H9 (cell line): ENCODE data around the gene TRIO. TPM values are rescaled to one million over a fixed set of nuclear protein-coding genes. Genes with fewer than 3 reads are reported as not detected.

Experiments
- DNase-seq: peaks from one replicate; pipeline ENCODE4 v3.0.0-alpha.2; 2017
- H2AFZ ChIP-seq: one replicate; pipeline ENCODE4 v1.6.1; 2013; ENCODE audit warnings: mild to moderate bottlenecking, low read length, control low read depth, moderate library complexity
- H2AK5ac ChIP-seq: 2 replicates; pipeline ENCODE4 v1.6.1; 2013; ENCODE audit warnings: low read length, control low read depth, mixed read lengths; ENCODE audit not compliant: insufficient read length
- H2BK120ac ChIP-seq: one replicate; pipeline ENCODE4 v1.6.1; 2013; ENCODE audit warnings: low read depth, mild to moderate bottlenecking, low read length, control low read depth, inconsistent platforms; ENCODE audit not compliant: poor library complexity, severe bottlenecking
- H2BK12ac ChIP-seq: 2 replicates; pipeline ENCODE4 v1.6.1; 2013; ENCODE audit warnings: low read length, control low read depth, mixed read lengths, low read depth; ENCODE audit not compliant: insufficient read length
- H2BK15ac ChIP-seq: 2 replicates; pipeline ENCODE4 v1.6.1; 2013; ENCODE audit warnings: low read depth, low read length, control low read depth
- H2BK20ac ChIP-seq: one replicate; pipeline ENCODE4 v1.6.1; 2013; ENCODE audit warnings: low read depth, mild to moderate bottlenecking, low read length, control low read depth, inconsistent platforms; ENCODE audit not compliant: poor library complexity, severe bottlenecking
- H2BK5ac ChIP-seq: 2 replicates; pipeline ENCODE4 v1.6.1; 2013; ENCODE audit warnings: low read length, control low read depth, mixed read lengths; ENCODE audit not compliant: insufficient read length
- H3K14ac ChIP-seq: 2 replicates; pipeline ENCODE4 v1.6.1; 2013; ENCODE audit warnings: low read length, control low read depth; ENCODE audit not compliant: insufficient read depth
- H3K18ac ChIP-seq: 2 replicates; pipeline ENCODE4 v1.6.1; 2013; ENCODE audit warnings: low read depth, mild to moderate bottlenecking, mixed read lengths, low read length, control low read depth; ENCODE audit not compliant: insufficient read length
- H3K23ac ChIP-seq: 2 replicates; pipeline ENCODE4 v1.6.1; 2013; ENCODE audit warnings: low read length, control low read depth, mixed read lengths, low read depth; ENCODE audit not compliant: insufficient read length
- H3K23me2 ChIP-seq: 2 replicates; pipeline ENCODE4 v1.6.1; 2013; ENCODE audit warnings: low read depth, mild to moderate bottlenecking, mixed read lengths, low read length, control low read depth; ENCODE audit not compliant: insufficient read length, poor library complexity, severe bottlenecking
- H3K27ac ChIP-seq: 2 replicates; pipeline ENCODE4 v1.5.1; 2013; ENCODE audit warnings: low read length, control low read depth, mixed read lengths, low read depth; ENCODE audit not compliant: insufficient read length
- H3K27me3 ChIP-seq: 2 replicates; pipeline ENCODE4 v1.6.1; 2013; ENCODE audit warnings: low read length, control low read depth, inconsistent platforms; ENCODE audit not compliant: insufficient read depth
- H3K4ac ChIP-seq: 2 replicates; pipeline ENCODE4 v1.6.1; 2013; ENCODE audit warnings: low read depth, mild to moderate bottlenecking, control low read depth, inconsistent platforms, low read length, moderate library complexity
- H3K4me1 ChIP-seq: 2 replicates; pipeline ENCODE4 v1.6.1; 2013; ENCODE audit warnings: low read length, control low read depth, inconsistent platforms; ENCODE audit not compliant: insufficient read depth
- H3K4me2 ChIP-seq: 2 replicates; pipeline ENCODE4 v1.6.1; 2013; ENCODE audit warnings: low read length, control low read depth, mixed read lengths; ENCODE audit not compliant: insufficient read length, insufficient read depth
- H3K56ac ChIP-seq: 2 replicates; pipeline ENCODE4 v1.6.1; 2013; ENCODE audit warnings: low read depth, mild to moderate bottlenecking, mixed read lengths, low read length, control low read depth; ENCODE audit not compliant: insufficient read length
- H3K79me1 ChIP-seq: 2 replicates; pipeline ENCODE4 v1.6.1; 2013; ENCODE audit warnings: low read depth, mild to moderate bottlenecking, moderate library complexity, low read length, control low read depth, inconsistent platforms; ENCODE audit not compliant: insufficient read depth, poor library complexity, severe bottlenecking
- H3K79me2 ChIP-seq: 2 replicates; pipeline ENCODE4 v1.6.1; 2013; ENCODE audit warnings: low read length, control low read depth, inconsistent platforms; ENCODE audit not compliant: insufficient read depth
- H3K9ac ChIP-seq: 2 replicates; pipeline ENCODE4 v1.6.1; 2013; ENCODE audit warnings: low read length, control low read depth, mixed read lengths; ENCODE audit not compliant: insufficient read length; ENCODE audit errors: extremely low read depth
- H3K9me3 ChIP-seq: one replicate; pipeline ENCODE4 v1.6.1; 2013; ENCODE audit warnings: low read depth, low read length, inconsistent platforms; ENCODE audit not compliant: control insufficient read depth
- H3T11ph ChIP-seq: one replicate; pipeline ENCODE4 v1.6.1; 2013; ENCODE audit warnings: mild to moderate bottlenecking, low read length, control low read depth, inconsistent platforms
- H4K20me1 ChIP-seq: one replicate; pipeline ENCODE4 v1.6.1; 2013; ENCODE audit not compliant: control insufficient read depth, insufficient read length, insufficient read depth
- H4K5ac ChIP-seq: 2 replicates; pipeline ENCODE4 v1.6.1; 2013; ENCODE audit warnings: low read depth, mild to moderate bottlenecking, mixed read lengths, low read length, control low read depth; ENCODE audit not compliant: insufficient read length
- H4K8ac ChIP-seq: replicated peaks from 2 replicates; pipeline ENCODE4 v1.6.1; 2013; ENCODE audit warnings: low read length, control low read depth, mixed read lengths, low read depth; ENCODE audit not compliant: insufficient read length
- H4K91ac ChIP-seq: 2 replicates; pipeline ENCODE4 v1.6.1; 2013; ENCODE audit warnings: low read depth, mild to moderate bottlenecking, moderate library complexity, mixed read lengths, low read length, control low read depth; ENCODE audit not compliant: insufficient read length
- H3K27ac Mint-ChIP-seq, 3 experiments: 2 replicates in 2 of 3; 3 replicates in 1 of 3; pipeline ENCODE4 v1.8.0; 2020 to 2021; ENCODE audit warnings: mixed read lengths in 3 of 3, mild to moderate bottlenecking in 1 of 3, moderate library complexity in 1 of 3
- H3K27me3 Mint-ChIP-seq: 2 replicates; pipeline ENCODE4 v1.8.0; 2021; ENCODE audit warnings: low read depth, mild to moderate bottlenecking, moderate library complexity, mixed read lengths
- H3K36me3 Mint-ChIP-seq, 3 experiments: 2 replicates in 2 of 3; 3 replicates in 1 of 3; pipeline ENCODE4 v1.8.0; 2020 to 2021; ENCODE audit warnings: low read depth in 3 of 3, mixed read lengths in 3 of 3; ENCODE audit not compliant: insufficient read depth in 1 of 3
- H3K4me1 Mint-ChIP-seq, 2 experiments: 2 replicates each; pipeline ENCODE4 v1.8.0; 2020; ENCODE audit warnings: mixed read lengths in 2 of 2
- H3K4me3 Mint-ChIP-seq, 2 experiments: 2 replicates in 1 of 2; 3 replicates in 1 of 2; pipeline ENCODE4 v1.8.0; 2020 to 2021; ENCODE audit warnings: mild to moderate bottlenecking in 2 of 2, mixed read lengths in 2 of 2, moderate library complexity in 1 of 2
- H3K9me3 Mint-ChIP-seq, 2 experiments: 2 replicates in 1 of 2; 3 replicates in 1 of 2; pipeline ENCODE4 v1.8.0; 2020; ENCODE audit warnings: mild to moderate bottlenecking in 2 of 2, mixed read lengths in 2 of 2, moderate library complexity in 1 of 2
- WGBS: extraction: QIAGEN DNeasy Blood & Tissue Kit; methylation state at CpG from one replicate; pipeline ENCODE4 v1.1.7; 2013; ENCODE audit warnings: missing lambda C conversion rate, low lambda C conversion rate, mixed read lengths; ENCODE audit not compliant: insufficient read length; ENCODE audit errors: extremely low coverage; 5-methylcytosine and 5-hydroxymethylcytosine counted together
- total RNA-seq: library from RNA; stranded (reverse); gene quantifications from 2 replicates; pipeline ENCODE4 v1.2.1, GENCODE V29; 2021
- TF ChIP-seq, protein P1 (sequence below): fragments of 200-600 bp; sonication (generic); conservative IDR thresholded peaks from 3 replicates; pipeline ENCODE4 v1.8.0; 2021; ENCODE audit warnings: antibody characterized with exemption, mild to moderate bottlenecking

Gene TRIO
- total RNA-seq, 1 experiment from 2014 or later, result 87.8 TPM

DNA sequence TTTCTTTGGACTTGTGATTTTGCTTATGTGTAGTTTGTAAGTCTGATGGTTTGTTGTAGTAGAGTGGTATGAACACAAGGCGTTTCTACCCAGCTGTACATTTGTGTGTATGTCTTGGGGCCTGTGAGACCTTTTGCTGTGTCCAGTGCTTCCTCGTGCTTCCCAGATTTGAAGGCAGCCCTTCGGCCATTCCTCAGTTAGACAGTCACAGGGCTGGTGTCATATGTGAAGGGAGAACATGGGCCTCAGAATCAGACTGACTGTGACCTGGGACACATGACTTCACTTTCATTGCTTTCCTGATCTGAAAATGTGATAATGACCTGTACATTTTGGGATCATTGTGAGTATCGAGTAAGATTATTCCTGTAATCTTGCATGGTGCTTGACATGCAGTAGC, 140.0 kb downstream of the TRIO start:
- no peak overlapping the region for H3K27ac ChIP-seq

More for the DNA sequence above, 140.0 kb downstream of the TRIO start:
- no peaks in the 10 kb centered on the region for H3K27me3 Mint-ChIP-seq
- H3K9me3 ChIP-seq, result no peaks in the 10 kb centered on the region
- H3K4me3 Mint-ChIP-seq, result no peak overlapping the region
- WGBS, result no CpG with 5 or more reads among the region's 4 CpGs
- no peak overlapping the region for H2BK15ac ChIP-seq
- no peaks in the 10 kb centered on the region for H3K27me3 ChIP-seq
- H2BK120ac ChIP-seq, result no peak overlapping the region
- no peak overlapping the region; a peak in 1 of 7 replicates for H3K27ac Mint-ChIP-seq
- H3T11ph ChIP-seq, result no peak overlapping the region
- H3K36me3 Mint-ChIP-seq, result peaks cover 13 to 17% (median 16%) of the 10 kb centered on the region in 3 experiments; a peak in 4 of 7 replicates
- H3K23ac ChIP-seq, result no peak overlapping the region
- H3K9ac ChIP-seq, result no peak overlapping the region
- H3K4me1 Mint-ChIP-seq, result peaks cover 28 to 29% of the 10 kb centered on the region in 2 experiments
- H4K8ac ChIP-seq, result no peak overlapping the region
- no peak overlapping the region for H3K56ac ChIP-seq
- no peak overlapping the region for H3K18ac ChIP-seq
- H3K23me2 ChIP-seq, result no peaks in the 10 kb centered on the region
- no peak overlapping the region for H2BK12ac ChIP-seq
- no peaks in the 10 kb centered on the region for H3K4me1 ChIP-seq
- peaks cover 3% of the 10 kb centered on the region for H3K79me1 ChIP-seq
- no peak overlapping the region for H4K5ac ChIP-seq
- no peaks in the 10 kb centered on the region for H4K20me1 ChIP-seq
- no peaks in the 10 kb centered on the region; the same call in 1 of the 2 replicates for H3K79me2 ChIP-seq
- no peaks in the 10 kb centered on the region for H3K9me3 Mint-ChIP-seq
- H2BK5ac ChIP-seq, result no peak overlapping the region
- H3K4me2 ChIP-seq, result no peak overlapping the region
- H2AFZ ChIP-seq, result no peak overlapping the region
- no peak overlapping the region for H3K4ac ChIP-seq
- no peak overlapping the region for H4K91ac ChIP-seq
- no peak overlapping the region for H3K14ac ChIP-seq
- no peak for DNase-seq
- TF ChIP-seq, protein P1, sequence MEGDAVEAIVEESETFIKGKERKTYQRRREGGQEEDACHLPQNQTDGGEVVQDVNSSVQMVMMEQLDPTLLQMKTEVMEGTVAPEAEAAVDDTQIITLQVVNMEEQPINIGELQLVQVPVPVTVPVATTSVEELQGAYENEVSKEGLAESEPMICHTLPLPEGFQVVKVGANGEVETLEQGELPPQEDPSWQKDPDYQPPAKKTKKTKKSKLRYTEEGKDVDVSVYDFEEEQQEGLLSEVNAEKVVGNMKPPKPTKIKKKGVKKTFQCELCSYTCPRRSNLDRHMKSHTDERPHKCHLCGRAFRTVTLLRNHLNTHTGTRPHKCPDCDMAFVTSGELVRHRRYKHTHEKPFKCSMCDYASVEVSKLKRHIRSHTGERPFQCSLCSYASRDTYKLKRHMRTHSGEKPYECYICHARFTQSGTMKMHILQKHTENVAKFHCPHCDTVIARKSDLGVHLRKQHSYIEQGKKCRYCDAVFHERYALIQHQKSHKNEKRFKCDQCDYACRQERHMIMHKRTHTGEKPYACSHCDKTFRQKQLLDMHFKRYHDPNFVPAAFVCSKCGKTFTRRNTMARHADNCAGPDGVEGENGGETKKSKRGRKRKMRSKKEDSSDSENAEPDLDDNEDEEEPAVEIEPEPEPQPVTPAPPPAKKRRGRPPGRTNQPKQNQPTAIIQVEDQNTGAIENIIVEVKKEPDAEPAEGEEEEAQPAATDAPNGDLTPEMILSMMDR, result no peak
- no peak overlapping the region for H2AK5ac ChIP-seq
- H2BK20ac ChIP-seq, result no peak overlapping the region
